HepG2 (cell line): ENCODE measurements around the gene ALG9. TPM values are rescaled to one million over a fixed set of nuclear protein-coding genes. Genes with fewer than 3 reads are reported as not detected.

Experiments used
- BORCS8-MEF2B ChIP-seq: sonication (generic); formaldehyde crosslinking; IDR thresholded peaks from 2 replicates; pipeline ENCODE4 v1.8.0; 2022; ENCODE audit warnings: mild to moderate bottlenecking, missing genetic modification reagents
- FOXP1 ChIP-seq, 2 experiments: fragments of 450-650 bp in 1 of 2; IDR thresholded peaks; 2 replicates each; pipeline ENCODE4 v1.6.1; 2017 to 2018; ENCODE audit warnings: antibody characterized with exemption in 1 of 2
- GABPB1 ChIP-seq: IDR thresholded peaks from 2 replicates; pipeline ENCODE4 v1.6.1; 2016; ENCODE audit warnings: mild to moderate bottlenecking, missing genetic modification reagents, moderate library complexity, missing compliant biosample characterization
- HNRNPLL ChIP-seq: fragments of 200-400 bp; formaldehyde crosslinking; IDR thresholded peaks from 2 replicates; pipeline ENCODE4 v1.6.1; 2017; ENCODE audit warnings: mild to moderate bottlenecking, low read depth, low read length; ENCODE audit not compliant: poor library complexity, severe bottlenecking
- HOXA9 ChIP-seq: sonication (generic); formaldehyde crosslinking; IDR thresholded peaks from 2 replicates; pipeline ENCODE4 v1.8.1; 2022; ENCODE audit warnings: missing genetic modification reagents, mild to moderate bottlenecking, moderate library complexity, borderline replicate concordance
- MAFF ChIP-seq: IDR thresholded peaks from 2 replicates; pipeline ENCODE4 v1.6.1; 2011; ENCODE audit warnings: low read depth, low read length, improper control_type of control experiment
- MAX ChIP-seq: IDR thresholded peaks from 2 replicates; pipeline ENCODE4 v1.6.1; 2012; ENCODE audit warnings: inconsistent platforms
- NBN ChIP-seq: fragments of 450-650 bp; conservative IDR thresholded peaks from 2 replicates; pipeline ENCODE4 v1.6.1; 2017
- NFYB ChIP-seq: sonication (generic); formaldehyde crosslinking; IDR thresholded peaks from 2 replicates; pipeline ENCODE4 v1.4.0; 2020; ENCODE audit warnings: missing genetic modification reagents
- PCBP1 ChIP-seq: fragments of 200-400 bp; formaldehyde crosslinking; IDR thresholded peaks from 2 replicates; pipeline ENCODE4 v1.6.1; 2017; ENCODE audit warnings: mild to moderate bottlenecking, low read depth, low read length, borderline replicate concordance
- RBAK ChIP-seq: sonication (generic); formaldehyde crosslinking; IDR thresholded peaks from 2 replicates; pipeline ENCODE4 v1.5.1; 2020; ENCODE audit warnings: mild to moderate bottlenecking, missing genetic modification reagents
- SIX1 ChIP-seq: sonication (generic); formaldehyde crosslinking; IDR thresholded peaks from 2 replicates; pipeline ENCODE4 v1.4.0; 2020; ENCODE audit warnings: missing genetic modification reagents, borderline replicate concordance
- SOX13 ChIP-seq, 3 experiments: fragments of 450-650 bp in 1 of 3; sonication (generic) in 1 of 3; formaldehyde crosslinking in 1 of 3; IDR thresholded peaks in 2 of 3; conservative IDR thresholded peaks in 1 of 3; 2 replicates each; pipeline versions ENCODE4 v1.5.0 to v1.6.1; 2016 to 2020; ENCODE audit warnings: antibody characterized with exemption in 1 of 3, mild to moderate bottlenecking in 1 of 3, missing compliant biosample characterization in 1 of 3, missing genetic modification reagents in 1 of 3, moderate library complexity in 1 of 3
- SP2 ChIP-seq: sonication (generic); formaldehyde crosslinking; IDR thresholded peaks from 2 replicates; pipeline ENCODE4 v1.5.1; 2020; ENCODE audit warnings: mild to moderate bottlenecking, missing genetic modification reagents
- TBX3 ChIP-seq: fragments of 450-650 bp; IDR thresholded peaks from 2 replicates; pipeline ENCODE4 v1.6.1; 2017; ENCODE audit warnings: antibody characterized with exemption, mild to moderate bottlenecking, inconsistent platforms, borderline replicate concordance
- THAP11 ChIP-seq: IDR thresholded peaks from 2 replicates; pipeline ENCODE4 v1.6.1; 2016; ENCODE audit warnings: missing biosample characterization, missing genetic modification reagents
- ZBTB7B ChIP-seq: sonication (generic); formaldehyde crosslinking; IDR thresholded peaks from 2 replicates; pipeline ENCODE4 v1.4.0; 2020; ENCODE audit warnings: missing genetic modification reagents
- ZHX1 ChIP-seq: sonication (generic); formaldehyde crosslinking; IDR thresholded peaks from 2 replicates; pipeline ENCODE4 v1.8.1; 2022; ENCODE audit warnings: low read depth, mild to moderate bottlenecking, missing genetic modification reagents
- ZNF234 ChIP-seq: sonication (generic); formaldehyde crosslinking; conservative IDR thresholded peaks from 2 replicates; pipeline ENCODE4 v1.5.1; 2020; ENCODE audit warnings: mild to moderate bottlenecking, missing genetic modification reagents
- ZNF24 ChIP-seq: fragments of 450-650 bp; IDR thresholded peaks from 2 replicates; pipeline ENCODE4 v1.6.1; 2017; ENCODE audit warnings: antibody characterized with exemption, mild to moderate bottlenecking
- ZNF317 ChIP-seq: sonication (generic); formaldehyde crosslinking; IDR thresholded peaks from 2 replicates; pipeline ENCODE4 v1.5.0; 2020; ENCODE audit warnings: mild to moderate bottlenecking, missing genetic modification reagents
- ZNF530 ChIP-seq: sonication (generic); formaldehyde crosslinking; IDR thresholded peaks from 2 replicates; pipeline ENCODE4 v1.5.0; 2020; ENCODE audit warnings: low read depth, mild to moderate bottlenecking, missing genetic modification reagents
- ZNF576 ChIP-seq: sonication (generic); formaldehyde crosslinking; IDR thresholded peaks from 2 replicates; pipeline ENCODE4 v1.4.0; 2020; ENCODE audit warnings: mild to moderate bottlenecking, missing genetic modification reagents
- ZNF598 ChIP-seq: sonication (generic); formaldehyde crosslinking; IDR thresholded peaks from 2 replicates; pipeline ENCODE4 v1.5.1; 2020; ENCODE audit warnings: mild to moderate bottlenecking, missing genetic modification reagents, borderline replicate concordance
- ZNF800 ChIP-seq: sonication (generic); formaldehyde crosslinking; IDR thresholded peaks from 2 replicates; pipeline ENCODE4 v1.4.0; 2020; ENCODE audit warnings: missing genetic modification reagents
- polyA plus RNA-seq, 8 experiments: library from polyadenylated mRNA; depleted of rRNA in 3 of 8; stranded (reverse) in 7 of 8; unstranded in 1 of 8; fragments of >200 nt; fragmentation: Illumina TruSeq in 4 of 8; extraction: Trizol in 4 of 8; gene quantifications; 2 replicates each; pipeline versions ENCODE4 v1.2.1 to v1.2.3, GENCODE V29; 2011 to 2016; ENCODE audit warnings: low read depth in 4 of 8, missing spikeins in 1 of 8, mixed read lengths in 1 of 8; ENCODE audit not compliant: insufficient read depth in 1 of 8
- total RNA-seq, 5 experiments: library from RNA; depleted of rRNA; stranded (reverse); fragments of >200 nt; fragmentation: Illumina TruSeq; extraction: Trizol; gene quantifications; 2 replicates each; pipeline ENCODE4 v1.2.3, GENCODE V29; 2016; ENCODE audit warnings: low read depth in 1 of 5

Gene ALG9
- total and polyA plus RNA-seq, 2 of the 13 experiments (the other 11 are each of a cell fraction or from before 2014, with no cell fraction given): 39.4 to 40.6 TPM

- TF ChIP-seq ZNF800 (CRISPR knock-in tag) (no peak; the same call in 1 of the 2 replicates), HOXA9 (CRISPR knock-in tag) (no peak), NBN (no peak), ZNF317 (CRISPR knock-in tag) (0 out of 2 replicates have a peak, but pooled peaks have one; percentile 22), BORCS8-MEF2B (CRISPR knock-in tag) (no peak), GABPB1 (CRISPR knock-in tag) (peak; percentile 1; the same call in 1 of the 2 replicates), SP2 (no peak), ZNF598 (CRISPR knock-in tag) (no peak), ZNF530 (CRISPR knock-in tag) (no peak), SOX13 (IDR thresholded peaks at IDR 0.05) (no peak), SOX13 (CRISPR knock-in tag; conservative IDR thresholded peaks at IDR 0.05 in 1 of 2, IDR thresholded peaks at IDR 0.05 in 1 of 2) (peak in 1 of 2 experiments; percentile 74; a peak in 2 of 4 replicates), PCBP1 (no peak), THAP11 (CRISPR knock-in tag) (no peak), ZNF24 (no peak), MAX (0 out of 2 replicates have a peak, but pooled peaks have one; percentile 36), ZHX1 (CRISPR knock-in tag) (no peak), HNRNPLL (no peak), TBX3 (no peak), SIX1 (no peak; the same call in 1 of the 2 replicates), ZBTB7B (no peak), NFYB (CRISPR knock-in tag) (no peak), ZNF576 (no peak), FOXP1 (IDR thresholded peaks at IDR 0.05) (no peak), FOXP1 (CRISPR knock-in tag; IDR thresholded peaks at IDR 0.05) (peak; percentile 42; the same call in 1 of the 2 replicates), MAFF (no peak), ZNF234 (CRISPR knock-in tag) (no peak), RBAK (no peak)
Measured at GRCh38 chr11:111777094-111778046, 94.0 kb downstream of the ALG9 start (continued).
